ENCODE results near the gene RFX1. TPM values are rescaled to one million over a fixed set of nuclear protein-coding genes. Genes with fewer than 3 reads are reported as not detected.

Gene RFX1
- total RNA-seq (2014; rRNA removed; shearing (Covaris generic)), result 1.9 and 2.5 TPM in 2 replicates
- polyA plus RNA-seq (2016; fragmentation: Nextera tagmentation; extraction: Ambion mirVana), result 1.6 and 1.7 TPM in 2 replicates

DNA sequence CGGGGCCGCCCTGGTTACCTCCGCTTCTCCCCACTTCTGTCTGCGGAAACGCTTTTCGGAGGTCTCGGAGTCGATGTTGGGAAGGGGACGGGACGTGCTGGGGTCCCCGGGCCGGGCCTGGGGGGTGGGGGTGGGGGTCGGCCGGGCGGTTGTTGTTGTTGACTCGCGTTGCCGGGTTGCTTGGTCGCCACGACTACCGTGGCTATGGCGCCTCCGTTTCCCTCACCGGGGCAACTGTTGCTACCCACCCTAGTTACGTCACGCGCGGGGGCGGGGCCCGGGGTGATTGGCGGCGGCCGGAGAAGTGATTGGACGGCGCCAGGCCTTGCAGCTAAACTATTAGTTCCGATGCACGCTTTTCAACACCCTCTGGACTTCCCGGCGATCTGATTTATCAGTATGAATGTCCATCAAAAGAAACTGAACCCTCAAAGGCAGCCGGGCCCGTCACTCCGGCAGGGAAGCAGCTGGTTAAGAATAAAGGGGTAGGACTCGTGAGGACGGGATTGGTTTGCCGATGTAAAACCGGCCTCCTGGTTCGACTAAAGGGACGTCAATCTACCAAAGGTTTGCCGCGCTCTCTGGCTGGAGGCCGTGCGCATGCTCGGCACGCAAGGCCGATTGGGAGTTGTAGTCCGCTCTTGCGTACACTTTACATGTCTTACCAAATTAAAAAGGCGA, at the start of gene RFX1:
Gene RFX1 (minus strand): TSS at position 236 of the 681 bp plus-strand sequence. CDS start 12,477 bp downstream, outside the sequence.
- Histone ChIP-seq H3K4me2 (ENCODE audit: unreplicated experiment) (peak within 1 kb of the TSS; percentile 89), H3K4me1 (ENCODE audit: insufficient read depth) (peaks cover 15% of the 10 kb centered on the region; the same call in 1 of the 2 replicates), H3F3A (ENCODE audit: insufficient read depth) (peaks cover 21% of the 10 kb centered on the region), H3K27ac (peak within 1 kb of the TSS; percentile 97), H4K20me1 (ENCODE audit: insufficient read depth) (no peaks in the 10 kb centered on the region), H3K27me3 (replicated peaks; ENCODE audit: insufficient read depth) (no peaks in the 10 kb centered on the region), H3K9me2 (ENCODE audit: insufficient read depth) (no peaks in the 10 kb centered on the region), H3K9me3 (ENCODE audit: low read depth) (no peaks in the 10 kb centered on the region), H3K4me3 (peak within 1 kb of the TSS; percentile 81), H2AFZ (peak within 1 kb of the TSS; percentile 85), H3K79me2 (ENCODE audit: insufficient read depth) (peaks cover 12% of the 10 kb centered on the region), H3K9ac (peak within 1 kb of the TSS; percentile 99), H3K36me3 (ENCODE audit: low read depth) (no peaks in the 10 kb centered on the region)
- DNase-seq, result peak; percentile 100
- no peak for TF ChIP-seq EZH2 (IDR thresholded peaks at IDR 0.05; ENCODE audit: insufficient read depth, poor library complexity, severe bottlenecking)
- no peak for TF ChIP-seq EZH2phosphoT487 (IDR thresholded peaks at IDR 0.05; ENCODE audit: insufficient read depth, low read depth)
- in situ Hi-C loops (cut with MboI), result no loop called here
- 1 to 2% methylated on average over 38 to 54 of the region's 58 CpGs for WGBS, 2 experiments (ENCODE audit: low coverage in 1 of 2, low lambda C conversion rate in 2 of 2, missing lambda C conversion rate in 2 of 2)

- Histone ChIP-seq H3K27ac (no peak overlapping the region), H3K4me2 (ENCODE audit: unreplicated experiment) (no peak overlapping the region), H3K9me3 (ENCODE audit: low read depth) (no peaks in the 10 kb centered on the region), H3F3A (ENCODE audit: insufficient read depth) (no peaks in the 10 kb centered on the region), H3K4me3 (no peak overlapping the region), H4K20me1 (ENCODE audit: insufficient read depth) (no peaks in the 10 kb centered on the region), H3K36me3 (ENCODE audit: low read depth) (no peaks in the 10 kb centered on the region), H3K9ac (no peak overlapping the region), H3K79me2 (ENCODE audit: insufficient read depth) (no peaks in the 10 kb centered on the region), H2AFZ (no peak overlapping the region), H3K4me1 (ENCODE audit: insufficient read depth) (no peaks in the 10 kb centered on the region), H3K27me3 (replicated peaks; ENCODE audit: insufficient read depth) (peaks cover 12% of the 10 kb centered on the region; the same call in 1 of the 2 replicates), H3K9me2 (ENCODE audit: insufficient read depth) (no peaks in the 10 kb centered on the region)
- TF ChIP-seq EZH2phosphoT487 (IDR thresholded peaks at IDR 0.05; ENCODE audit: insufficient read depth, low read depth), result no peak
- TF ChIP-seq EZH2 (IDR thresholded peaks at IDR 0.05; ENCODE audit: insufficient read depth, poor library complexity, severe bottlenecking), result no peak
- 94 to 100% methylated on average over 3 of the region's 3 CpGs for WGBS, 2 experiments (ENCODE audit: low coverage in 1 of 2, low lambda C conversion rate in 2 of 2, missing lambda C conversion rate in 2 of 2)
- DNase-seq, result no peak
- in situ Hi-C loops (cut with MboI), result no loop called here
Measured at GRCh38 chr19:14055396-14055795, 49.3 kb upstream of the RFX1 start.

GRCh38 chr19:14054721-14055120, 48.6 kb upstream of the RFX1 start:
- Histone ChIP-seq H2AFZ (no peak overlapping the region), H3K27me3 (replicated peaks; ENCODE audit: insufficient read depth) (peaks cover 12% of the 10 kb centered on the region; the same call in 1 of the 2 replicates), H3K79me2 (ENCODE audit: insufficient read depth) (no peaks in the 10 kb centered on the region), H3F3A (ENCODE audit: insufficient read depth) (no peaks in the 10 kb centered on the region), H3K9me2 (ENCODE audit: insufficient read depth) (no peaks in the 10 kb centered on the region), H3K4me1 (ENCODE audit: insufficient read depth) (no peaks in the 10 kb centered on the region), H3K27ac (no peak overlapping the region), H4K20me1 (ENCODE audit: insufficient read depth) (no peaks in the 10 kb centered on the region), H3K36me3 (ENCODE audit: low read depth) (no peaks in the 10 kb centered on the region), H3K4me2 (ENCODE audit: unreplicated experiment) (no peak overlapping the region), H3K9me3 (ENCODE audit: low read depth) (no peaks in the 10 kb centered on the region), H3K4me3 (no peak overlapping the region), H3K9ac (no peak overlapping the region)
- 78 to 85% methylated on average over 6 to 11 of the region's 11 CpGs for WGBS, 2 experiments (ENCODE audit: low coverage in 1 of 2, low lambda C conversion rate in 2 of 2, missing lambda C conversion rate in 2 of 2)
- TF ChIP-seq EZH2 (IDR thresholded peaks at IDR 0.05; ENCODE audit: insufficient read depth, poor library complexity, severe bottlenecking) (no peak), EZH2phosphoT487 (IDR thresholded peaks at IDR 0.05; ENCODE audit: insufficient read depth, low read depth) (no peak)
- in situ Hi-C loops (cut with MboI), result no loop called here
- DNase-seq, result no peak

DNA sequence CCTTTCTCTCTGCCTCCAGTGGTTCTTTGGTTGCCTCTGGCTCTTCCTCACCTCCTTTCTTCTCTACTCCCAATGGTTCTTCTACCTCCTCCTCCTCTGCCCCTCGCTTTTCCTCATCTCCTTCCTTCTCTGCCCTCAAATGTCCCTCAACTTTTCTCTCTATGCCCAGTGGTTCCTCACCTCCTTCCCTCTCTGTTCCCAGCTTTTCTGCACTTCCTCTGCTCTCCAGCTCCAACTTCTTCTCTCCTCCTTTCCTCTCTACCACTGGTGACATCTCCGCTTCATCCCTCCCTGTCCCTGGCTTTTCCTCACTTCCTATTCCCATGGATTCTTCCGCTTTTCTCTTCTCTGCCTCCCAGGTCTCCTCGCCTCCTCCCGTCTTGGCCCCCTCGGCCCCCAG, 48.0 kb upstream of the RFX1 start:
- Histone ChIP-seq H3K36me3 (ENCODE audit: low read depth) (no peaks in the 10 kb centered on the region), H4K20me1 (ENCODE audit: insufficient read depth) (no peaks in the 10 kb centered on the region), H3K9me2 (ENCODE audit: insufficient read depth) (no peaks in the 10 kb centered on the region), H3K9me3 (ENCODE audit: low read depth) (no peaks in the 10 kb centered on the region), H3K4me1 (ENCODE audit: insufficient read depth) (no peaks in the 10 kb centered on the region), H3K79me2 (ENCODE audit: insufficient read depth) (no peaks in the 10 kb centered on the region), H3K9ac (no peak overlapping the region), H3K27me3 (replicated peaks; ENCODE audit: insufficient read depth) (peaks cover 11% of the 10 kb centered on the region; the same call in 1 of the 2 replicates), H2AFZ (no peak overlapping the region), H3K27ac (no peak overlapping the region), H3K4me2 (ENCODE audit: unreplicated experiment) (no peak overlapping the region), H3K4me3 (no peak overlapping the region), H3F3A (ENCODE audit: insufficient read depth) (no peaks in the 10 kb centered on the region)
- no peak for TF ChIP-seq EZH2phosphoT487 (IDR thresholded peaks at IDR 0.05; ENCODE audit: insufficient read depth, low read depth)
- no peak for TF ChIP-seq EZH2 (IDR thresholded peaks at IDR 0.05; ENCODE audit: insufficient read depth, poor library complexity, severe bottlenecking)
- WGBS, 2 experiments (ENCODE audit: low coverage in 1 of 2, low lambda C conversion rate in 2 of 2, missing lambda C conversion rate in 2 of 2), result 97 to 98% methylated on average over 5 to 6 of the region's 6 CpGs
- in situ Hi-C loops (cut with MboI), result no loop called here
- no peak for DNase-seq

Data from GM23248 (cell line).